22Rv1 (cell line): ENCODE measurements around the gene TTYH2.

Source experiments
- H3K27ac ChIP-seq: fragments of 450-650 bp; 2 replicates; pipeline ENCODE4 v1.5.1; 2017
- ZFX ChIP-seq: fragments of 450-650 bp; IDR thresholded peaks from 2 replicates; pipeline ENCODE4 v1.6.1; 2017; ENCODE audit warnings: antibody characterized with exemption, borderline replicate concordance
- TF ChIP-seq, protein P1 (sequence below): fragments of 450-650 bp; IDR thresholded peaks from 2 replicates; pipeline ENCODE4 v1.5.1; 2017; ENCODE audit warnings: mild to moderate bottlenecking

TTYH2 gene

DNA sequence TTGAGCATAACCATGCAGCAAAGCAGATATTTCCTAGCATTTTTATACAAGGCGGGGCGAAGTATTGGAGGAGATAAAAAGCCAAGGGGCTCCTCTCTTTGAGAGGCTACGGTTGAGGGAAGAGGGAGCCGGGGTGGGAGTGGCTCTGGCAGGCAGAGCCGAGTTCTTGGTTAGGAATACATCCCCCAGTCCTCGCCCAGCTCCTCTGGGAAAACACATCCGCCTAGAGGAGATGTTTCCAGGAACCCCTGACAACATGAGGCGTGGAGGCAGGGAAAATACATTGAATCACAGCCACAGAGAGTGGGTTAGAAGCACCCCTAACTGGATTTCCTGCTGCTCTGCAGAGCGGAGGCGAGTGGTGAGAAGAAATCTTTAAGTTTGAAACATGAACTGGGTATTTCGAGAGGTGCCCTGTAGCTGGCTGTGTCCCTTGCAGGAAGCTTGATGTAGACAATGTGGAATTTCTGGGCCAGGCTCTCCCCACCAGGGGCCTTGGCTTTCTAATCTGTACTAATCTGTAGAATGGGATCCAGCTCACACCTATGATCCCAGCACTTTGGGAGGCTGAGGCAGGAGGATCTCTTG is 27.3 kb downstream of the TTYH2 start:
- no peak for TF ChIP-seq ZFX
- TF ChIP-seq, protein P1, sequence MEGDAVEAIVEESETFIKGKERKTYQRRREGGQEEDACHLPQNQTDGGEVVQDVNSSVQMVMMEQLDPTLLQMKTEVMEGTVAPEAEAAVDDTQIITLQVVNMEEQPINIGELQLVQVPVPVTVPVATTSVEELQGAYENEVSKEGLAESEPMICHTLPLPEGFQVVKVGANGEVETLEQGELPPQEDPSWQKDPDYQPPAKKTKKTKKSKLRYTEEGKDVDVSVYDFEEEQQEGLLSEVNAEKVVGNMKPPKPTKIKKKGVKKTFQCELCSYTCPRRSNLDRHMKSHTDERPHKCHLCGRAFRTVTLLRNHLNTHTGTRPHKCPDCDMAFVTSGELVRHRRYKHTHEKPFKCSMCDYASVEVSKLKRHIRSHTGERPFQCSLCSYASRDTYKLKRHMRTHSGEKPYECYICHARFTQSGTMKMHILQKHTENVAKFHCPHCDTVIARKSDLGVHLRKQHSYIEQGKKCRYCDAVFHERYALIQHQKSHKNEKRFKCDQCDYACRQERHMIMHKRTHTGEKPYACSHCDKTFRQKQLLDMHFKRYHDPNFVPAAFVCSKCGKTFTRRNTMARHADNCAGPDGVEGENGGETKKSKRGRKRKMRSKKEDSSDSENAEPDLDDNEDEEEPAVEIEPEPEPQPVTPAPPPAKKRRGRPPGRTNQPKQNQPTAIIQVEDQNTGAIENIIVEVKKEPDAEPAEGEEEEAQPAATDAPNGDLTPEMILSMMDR, result no peak
- H3K27ac ChIP-seq, result no peak overlapping the region

- TF ChIP-seq, protein P1, result no peak
- no peak for TF ChIP-seq ZFX
- H3K27ac ChIP-seq, result no peak overlapping the region
Measured at GRCh38 chr17:74241431-74241830, 28.1 kb downstream of the TTYH2 start.

GRCh38 chr17:74241847-74242246 is 28.5 kb downstream of the TTYH2 start:
- TF ChIP-seq, protein P1, result no peak
- no peak for TF ChIP-seq ZFX
- no peak overlapping the region for H3K27ac ChIP-seq

DNA sequence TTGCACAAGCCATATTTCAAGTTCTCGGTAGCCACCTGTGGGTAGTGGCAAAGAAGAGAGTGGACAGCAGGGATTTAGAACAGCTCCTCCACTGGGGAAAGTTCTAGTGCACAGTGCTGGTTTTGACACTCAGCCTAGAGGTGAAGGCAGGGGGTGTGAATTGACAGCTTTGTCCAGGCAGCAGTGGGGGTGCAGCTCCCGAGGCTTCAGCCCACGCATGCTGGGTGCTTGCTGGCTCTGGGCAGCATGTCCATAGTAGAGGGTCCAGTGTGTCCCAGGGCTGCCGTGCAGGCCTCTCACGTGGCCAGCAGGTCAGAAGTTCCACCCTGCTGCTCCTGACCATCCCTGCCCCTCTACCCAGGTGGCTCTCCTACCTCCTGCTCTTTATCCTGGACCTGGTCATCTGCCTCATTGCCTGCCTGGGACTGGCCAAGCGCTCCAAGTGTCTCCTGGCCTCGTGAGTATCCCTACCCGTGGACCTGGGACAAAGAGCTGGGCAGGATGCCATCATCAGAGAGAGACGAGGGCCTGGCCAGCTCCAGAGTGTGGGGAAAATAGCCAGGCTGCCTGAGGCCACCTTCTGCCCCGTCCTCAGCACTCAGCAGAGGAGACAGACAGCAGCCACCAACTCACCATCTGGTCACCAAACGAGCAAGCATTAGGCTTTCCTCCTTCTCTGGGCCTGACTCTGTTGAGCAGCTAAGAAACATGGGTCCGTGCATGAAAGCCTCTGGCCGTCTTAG is 29.8 kb downstream of the TTYH2 start:
- TF ChIP-seq ZFX, result no peak
- TF ChIP-seq, protein P1, result no peak
- H3K27ac ChIP-seq, result no peak overlapping the region

DNA sequence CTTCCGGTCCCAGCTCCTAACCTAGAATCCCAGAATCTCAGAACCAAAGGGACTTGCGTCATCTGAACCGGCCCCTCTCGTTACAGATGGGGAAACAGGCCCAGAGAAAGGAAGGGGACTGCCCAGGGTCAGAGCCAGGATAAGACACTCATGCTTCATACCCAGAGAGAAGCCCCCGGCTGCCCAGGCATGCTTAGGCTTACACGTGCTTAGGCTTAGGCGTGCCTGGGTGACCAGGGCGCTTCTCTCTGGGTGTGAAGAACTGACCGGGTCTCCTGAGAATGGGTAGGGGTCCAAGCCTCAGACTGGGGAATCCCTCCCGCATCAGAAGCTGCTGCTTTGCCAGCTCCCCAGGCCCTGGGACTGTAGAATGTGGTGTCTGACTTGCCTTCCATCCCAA is 30.8 kb downstream of the TTYH2 start:
- no peak for TF ChIP-seq ZFX
- TF ChIP-seq, protein P1, result no peak
- H3K27ac ChIP-seq, result no peak overlapping the region

DNA sequence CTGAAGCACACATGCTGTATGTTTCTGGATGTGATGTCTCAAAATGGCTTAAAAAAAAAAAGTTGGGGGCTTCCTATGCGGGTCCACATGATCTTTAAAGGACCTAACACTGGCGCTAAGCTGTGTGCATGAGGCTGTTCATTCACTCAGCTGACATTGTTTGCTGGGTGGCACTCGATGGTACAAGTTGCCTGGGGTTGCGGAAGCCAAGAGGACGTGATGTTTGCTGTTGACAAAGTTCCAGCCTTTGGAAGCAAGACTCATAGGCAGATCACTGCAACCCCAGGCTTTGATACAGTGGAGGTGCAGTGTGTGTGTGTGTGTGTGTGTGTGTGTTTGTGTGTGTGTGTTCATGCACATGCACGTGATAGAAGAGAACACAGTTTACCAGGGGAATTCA is 31.2 kb downstream of the TTYH2 start:
- H3K27ac ChIP-seq, result no peak overlapping the region
- no peak for TF ChIP-seq ZFX
- TF ChIP-seq, protein P1, result no peak

DNA sequence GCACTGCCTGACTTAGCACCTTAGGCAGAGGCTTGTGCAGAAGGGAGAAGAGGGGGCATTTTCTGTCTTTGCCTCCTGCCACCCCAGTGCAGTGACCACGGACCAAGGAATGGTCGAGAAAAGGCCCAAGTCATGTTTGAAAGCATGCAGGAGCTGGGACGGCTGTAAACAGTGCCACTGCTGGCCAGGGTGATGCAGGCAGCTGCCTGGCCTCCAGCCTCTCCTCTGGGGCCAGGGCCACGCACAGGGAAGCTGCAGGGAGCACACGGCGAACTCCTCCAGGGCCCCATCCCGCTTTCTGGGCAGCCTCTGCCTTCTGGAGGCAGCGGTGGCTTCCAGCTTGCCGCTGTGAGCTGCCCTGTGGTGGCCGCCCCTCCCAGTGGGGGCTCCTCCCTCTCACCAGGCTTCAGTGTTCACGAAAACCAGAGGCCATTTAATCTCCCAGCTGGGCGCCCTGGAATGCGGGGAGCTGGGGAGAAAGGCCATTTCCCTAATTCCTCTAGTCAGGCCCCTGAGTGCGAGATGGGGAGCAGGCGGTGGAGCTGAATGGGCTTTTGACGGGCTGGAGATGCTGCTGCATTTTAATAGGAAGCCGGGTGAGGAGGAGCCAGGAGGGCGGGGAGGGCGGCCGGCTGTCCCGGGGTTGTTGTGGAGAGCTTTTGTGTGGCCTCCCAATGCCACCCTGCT is 31.9 kb downstream of the TTYH2 start:
- H3K27ac ChIP-seq, result no peak overlapping the region

More for the DNA sequence above, 31.9 kb downstream of the TTYH2 start:
- no peak for TF ChIP-seq ZFX
- TF ChIP-seq, protein P1, result no peak
